Prostate gland (tissue), 2 donors: ENCODE measurements around the gene TRIM45. TPM values are rescaled to one million over a fixed set of nuclear protein-coding genes. Genes with fewer than 3 reads are reported as not detected.
"Not testable (repeated sequence)": the region's sequence is repeated elsewhere in the genome, so short reads cannot be mapped to it uniquely, and the experiment has no call there.

Experiments
- DNase-seq: peaks from one replicate; pipeline ENCODE4 v3.0.0-alpha.2; 2019; ENCODE audit warnings: low spot score
- H3K27ac ChIP-seq, 2 donors: fragments of 200-600 bp; sonication (generic); 2 replicates each; pipeline ENCODE4 v1.5.1; 2017 to 2019
- H3K27me3 ChIP-seq: fragments of 200-600 bp; sonication (generic); replicated peaks from 2 replicates; pipeline ENCODE4 v1.5.1; 2019; ENCODE audit not compliant: insufficient read depth
- H3K36me3 ChIP-seq, 2 donors: fragments of 200-600 bp; sonication (generic); 1 replicate in 1 of 2; 2 replicates in 1 of 2; pipeline versions ENCODE4 v1.5.1 to v1.8.1; 2017 to 2019
- H3K4me1 ChIP-seq: fragments of 200-600 bp; sonication (generic); replicated peaks from 2 replicates; pipeline ENCODE4 v1.5.1; 2019
- H3K4me3 ChIP-seq, 2 donors: fragments of 200-600 bp; sonication (generic); 2 replicates each; pipeline ENCODE4 v1.5.1; 2017 to 2019
- H3K9me3 ChIP-seq: fragments of 200-600 bp; sonication (generic); 2 replicates; pipeline ENCODE4 v1.5.1; 2017
- CTCF ChIP-seq, 4 experiments: fragments of 200-600 bp in 2 of 4; fragments of 450-650 bp in 2 of 4; sonication (generic) in 2 of 4; IDR thresholded peaks; 1 replicate in 3 of 4; 2 replicates in 1 of 4; pipeline ENCODE4 v1.5.1; 2016 to 2019; ENCODE audit warnings: antibody characterized with exemption in 4 of 4, mild to moderate bottlenecking in 2 of 4, moderate library complexity in 2 of 4
- POLR2A ChIP-seq: fragments of 450-650 bp; IDR thresholded peaks from one replicate; pipeline ENCODE4 v1.6.1; 2016; ENCODE audit warnings: antibody characterized with exemption, mild to moderate bottlenecking
- POLR2AphosphoS5 ChIP-seq: sonication (generic); formaldehyde crosslinking; IDR thresholded peaks from one replicate; pipeline ENCODE4 v1.6.1; 2017; ENCODE audit warnings: antibody characterized with exemption
- WGBS: methylation state at CpG from one replicate; pipeline ENCODE4 v1.1.5; 2018; 5-methylcytosine and 5-hydroxymethylcytosine counted together
- intact Hi-C: fragments of 100-400 bp; cut with DNase I; formaldehyde crosslinking; loops from one replicate; pipeline ENCODE4 v1.14.2; 2022
- total RNA-seq, 2 donors: library from RNA; depleted of rRNA; stranded (reverse); fragments of >200 nt; gene quantifications; one replicate each; pipeline ENCODE4 v1.1.0, GENCODE V29; 2016

Gene TRIM45
- total RNA-seq, 2 donors from 2014 or later = 4.0 to 13.2 TPM

GRCh38 chr1:117110774-117111173, 10.8 kb downstream of the TRIM45 start:
- Histone ChIP-seq H3K9me3 (no peaks in the 10 kb centered on the region), H3K27ac (no peak overlapping the region), H3K4me1 (no peaks in the 10 kb centered on the region), H3K27me3 (no peaks in the 10 kb centered on the region), H3K4me3 (no peak overlapping the region), H3K36me3 (no peaks in the 10 kb centered on the region)
- intact Hi-C loops = no loop called here
- WGBS = 77% methylated on average over 2 of the region's 2 CpGs
- DNase-seq = no peak
- TF ChIP-seq CTCF (IDR thresholded peaks at IDR 0.05) = no peak
- no peak for TF ChIP-seq POLR2A
- TF ChIP-seq POLR2AphosphoS5 = no peak

- intact Hi-C loops = no loop called here
- TF ChIP-seq POLR2A (no peak), CTCF (IDR thresholded peaks at IDR 0.05) (no peak), POLR2AphosphoS5 (no peak)
- no peak overlapping the region for H3K4me3 ChIP-seq
- H3K36me3 ChIP-seq = no peaks in the 10 kb centered on the region
- WGBS = 76% methylated on average over 2 of the region's 2 CpGs
- no peak overlapping the region for H3K27ac ChIP-seq
- no peaks in the 10 kb centered on the region for H3K4me1 ChIP-seq
- H3K9me3 ChIP-seq = no peaks in the 10 kb centered on the region
- no peak for DNase-seq
- no peaks in the 10 kb centered on the region for H3K27me3 ChIP-seq
These were observed 14.2 kb downstream of the TRIM45 start for GRCh38 chr1:117107364-117107763.

- Histone ChIP-seq H3K4me1 (no peaks in the 10 kb centered on the region), H3K27ac (no peak overlapping the region), H3K36me3 (no peaks in the 10 kb centered on the region), H3K9me3 (no peaks in the 10 kb centered on the region), H3K4me3 (no peak overlapping the region), H3K27me3 (no peaks in the 10 kb centered on the region)
- WGBS = 95% methylated on average over 2 of the region's 2 CpGs
- no peak for DNase-seq
- TF ChIP-seq POLR2A (no peak), CTCF (IDR thresholded peaks at IDR 0.05) (no peak), POLR2AphosphoS5 (no peak)
- intact Hi-C loops = no loop called here
These were observed 15.1 kb downstream of the TRIM45 start for GRCh38 chr1:117106478-117106877.

GRCh38 chr1:117105722-117106121, 15.8 kb downstream of the TRIM45 start:
- Histone ChIP-seq H3K27ac (no peak overlapping the region), H3K4me1 (no peaks in the 10 kb centered on the region), H3K9me3 (no peaks in the 10 kb centered on the region), H3K27me3 (no peaks in the 10 kb centered on the region), H3K36me3 (no peaks in the 10 kb centered on the region), H3K4me3 (no peak overlapping the region)
- intact Hi-C loops = no loop called here
- TF ChIP-seq POLR2A (no peak), POLR2AphosphoS5 (no peak), CTCF (IDR thresholded peaks at IDR 0.05) (no peak)
- no peak for DNase-seq

GRCh38 chr1:117104986-117105385, 16.6 kb downstream of the TRIM45 start:
- no peaks in the 10 kb centered on the region for H3K9me3 ChIP-seq
- H3K4me1 ChIP-seq = no peaks in the 10 kb centered on the region
- no peak for TF ChIP-seq CTCF (IDR thresholded peaks at IDR 0.05)
- no peak for TF ChIP-seq POLR2AphosphoS5
- TF ChIP-seq POLR2A = no peak
- H3K4me3 ChIP-seq = no peak overlapping the region
- no peaks in the 10 kb centered on the region for H3K27me3 ChIP-seq
- no peak overlapping the region for H3K27ac ChIP-seq
- no peak for DNase-seq
- H3K36me3 ChIP-seq = no peaks in the 10 kb centered on the region
- intact Hi-C loops = no loop called here
- 63% methylated on average over 3 of the region's 3 CpGs for WGBS

GRCh38 chr1:117101858-117102257, 19.7 kb downstream of the TRIM45 start:
- H3K4me3 ChIP-seq, DNase-seq, H3K4me1 ChIP-seq, H3K36me3 ChIP-seq, intact Hi-C loops, H3K9me3 ChIP-seq, H3K27ac ChIP-seq, H3K27me3 ChIP-seq: not testable (repeated sequence)
- 100% methylated on average over 3 of the region's 3 CpGs for WGBS
